ENCODE measurements around the gene FBXO5. TPM values are rescaled to one million over a fixed set of nuclear protein-coding genes. Genes with fewer than 3 reads are reported as not detected.
A peak's percentile ranks its signal among the peaks of the same experiment; 100 is the strongest.

The FBXO5 gene
- total RNA-seq, 1 experiment from 2014 or later: 87.5 TPM

GRCh38 chr6:152954443-152954842 lies 28.4 kb downstream of the FBXO5 start:
- DNase-seq (ENCODE audit: low read depth in 1 of 2, low spot score in 2 of 2): no peak
- Histone ChIP-seq H3K4me1 (replicated peaks) (peaks cover 45% of the 10 kb centered on the region), H3K36me3 (no peaks in the 10 kb centered on the region), H3K27me3 (replicated peaks) (no peaks in the 10 kb centered on the region), H3K9me3 (replicated peaks) (peaks cover 6% of the 10 kb centered on the region), H3K27ac (no peak overlapping the region), H3K4me3 (no peak overlapping the region)

GRCh38 chr6:152952866-152953509 lies 29.9 kb downstream of the FBXO5 start:
- DNase-seq (ENCODE audit: low read depth in 1 of 2, low spot score in 2 of 2): peak in 1 of 2 experiments; percentile 43
- no peak overlapping the region for H3K27ac ChIP-seq
- no peaks in the 10 kb centered on the region for H3K27me3 ChIP-seq (replicated peaks)
- H3K4me1 ChIP-seq (replicated peaks): peaks cover 35% of the 10 kb centered on the region
- H3K4me3 ChIP-seq: no peak overlapping the region
- no peaks in the 10 kb centered on the region for H3K36me3 ChIP-seq
- H3K9me3 ChIP-seq (replicated peaks): peaks cover 6% of the 10 kb centered on the region

- Histone ChIP-seq H3K27ac (no peak overlapping the region), H3K36me3 (no peaks in the 10 kb centered on the region), H3K9me3 (replicated peaks) (peaks cover 6% of the 10 kb centered on the region), H3K4me1 (replicated peaks) (peaks cover 28% of the 10 kb centered on the region), H3K4me3 (no peak overlapping the region), H3K27me3 (replicated peaks) (no peaks in the 10 kb centered on the region)
- DNase-seq (ENCODE audit: low read depth in 1 of 2, low spot score in 2 of 2): peak in 1 of 2 experiments; percentile 36
These were observed 30.8 kb downstream of the FBXO5 start for GRCh38 chr6:152952045-152952444.

- no peaks in the 10 kb centered on the region for H3K27me3 ChIP-seq (replicated peaks)
- H3K36me3 ChIP-seq: no peaks in the 10 kb centered on the region
- no peaks in the 10 kb centered on the region for H3K9me3 ChIP-seq (replicated peaks)
- no peak overlapping the region for H3K4me3 ChIP-seq
- DNase-seq (ENCODE audit: low read depth in 1 of 2, low spot score in 2 of 2): no peak
- no peak overlapping the region for H3K27ac ChIP-seq
- peaks cover 15% of the 10 kb centered on the region for H3K4me1 ChIP-seq (replicated peaks)
These were observed 32.6 kb downstream of the FBXO5 start for GRCh38 chr6:152950240-152950639.

GRCh38 chr6:152948150-152948768 lies 34.6 kb downstream of the FBXO5 start:
- Histone ChIP-seq H3K4me1 (replicated peaks) (peaks cover 15% of the 10 kb centered on the region), H3K9me3 (replicated peaks) (no peaks in the 10 kb centered on the region), H3K36me3 (no peaks in the 10 kb centered on the region), H3K4me3 (no peak overlapping the region), H3K27me3 (replicated peaks) (no peaks in the 10 kb centered on the region), H3K27ac (no peak overlapping the region)
- peak in 1 of 2 experiments; percentile 43 for DNase-seq (ENCODE audit: low read depth in 1 of 2, low spot score in 2 of 2)

- no peaks in the 10 kb centered on the region for H3K27me3 ChIP-seq (replicated peaks)
- H3K4me3 ChIP-seq: no peak overlapping the region
- H3K36me3 ChIP-seq: no peaks in the 10 kb centered on the region
- peaks cover 4% of the 10 kb centered on the region for H3K4me1 ChIP-seq (replicated peaks)
- H3K9me3 ChIP-seq (replicated peaks): no peaks in the 10 kb centered on the region
- no peak for DNase-seq (ENCODE audit: low read depth in 1 of 2, low spot score in 2 of 2)
- H3K27ac ChIP-seq: no peak overlapping the region
These were observed 35.8 kb downstream of the FBXO5 start for GRCh38 chr6:152946995-152947394.

- Histone ChIP-seq H3K27me3 (replicated peaks) (no peaks in the 10 kb centered on the region), H3K4me1 (replicated peaks) (no peaks in the 10 kb centered on the region), H3K27ac (no peak overlapping the region), H3K9me3 (replicated peaks) (no peaks in the 10 kb centered on the region), H3K36me3 (no peaks in the 10 kb centered on the region), H3K4me3 (no peak overlapping the region)
- no peak for DNase-seq (ENCODE audit: low read depth in 1 of 2, low spot score in 2 of 2)
These were observed 36.4 kb downstream of the FBXO5 start for GRCh38 chr6:152946484-152946883.

GRCh38 chr6:152943260-152943897 lies 39.5 kb downstream of the FBXO5 start:
- Histone ChIP-seq H3K36me3 (no peaks in the 10 kb centered on the region), H3K4me1 (replicated peaks) (no peaks in the 10 kb centered on the region), H3K4me3 (no peak overlapping the region), H3K27ac (no peak overlapping the region), H3K9me3 (replicated peaks) (no peaks in the 10 kb centered on the region), H3K27me3 (replicated peaks) (no peaks in the 10 kb centered on the region)
- no peak for DNase-seq (ENCODE audit: low read depth in 1 of 2, low spot score in 2 of 2)

- Histone ChIP-seq H3K27me3 (replicated peaks) (no peaks in the 10 kb centered on the region), H3K9me3 (replicated peaks) (no peaks in the 10 kb centered on the region), H3K4me3 (no peak overlapping the region), H3K27ac (no peak overlapping the region), H3K36me3 (no peaks in the 10 kb centered on the region), H3K4me1 (replicated peaks) (no peaks in the 10 kb centered on the region)
- no peak for DNase-seq (ENCODE audit: low read depth in 1 of 2, low spot score in 2 of 2)
These were observed 40.4 kb downstream of the FBXO5 start for GRCh38 chr6:152942319-152942869.

GRCh38 chr6:152941746-152942145 lies 41.1 kb downstream of the FBXO5 start:
- H3K27ac ChIP-seq: no peak overlapping the region
- H3K36me3 ChIP-seq: no peaks in the 10 kb centered on the region
- no peak for DNase-seq (ENCODE audit: low read depth in 1 of 2, low spot score in 2 of 2)
- no peak overlapping the region for H3K4me3 ChIP-seq
- H3K27me3 ChIP-seq (replicated peaks): no peaks in the 10 kb centered on the region
- H3K9me3 ChIP-seq (replicated peaks): no peaks in the 10 kb centered on the region
- H3K4me1 ChIP-seq (replicated peaks): no peaks in the 10 kb centered on the region

- H3K27me3 ChIP-seq (replicated peaks): peaks cover 9% of the 10 kb centered on the region
- no peak overlapping the region for H3K27ac ChIP-seq
- no peak for DNase-seq (ENCODE audit: low read depth in 1 of 2, low spot score in 2 of 2)
- H3K4me1 ChIP-seq (replicated peaks): no peaks in the 10 kb centered on the region
- H3K4me3 ChIP-seq: no peak overlapping the region
- no peaks in the 10 kb centered on the region for H3K36me3 ChIP-seq
- no peaks in the 10 kb centered on the region for H3K9me3 ChIP-seq (replicated peaks)
These were observed 50.0 kb downstream of the FBXO5 start for GRCh38 chr6:152932865-152933264.

GRCh38 chr6:152922706-152923105 lies 60.1 kb downstream of the FBXO5 start:
- Histone ChIP-seq H3K9me3 (replicated peaks) (no peaks in the 10 kb centered on the region), H3K4me1 (replicated peaks) (no peaks in the 10 kb centered on the region), H3K27me3 (replicated peaks) (peaks cover 4% of the 10 kb centered on the region), H3K36me3 (no peaks in the 10 kb centered on the region), H3K4me3 (no peak overlapping the region), H3K27ac (no peak overlapping the region)
- no peak for DNase-seq (ENCODE audit: low read depth in 1 of 2, low spot score in 2 of 2)

Data from SJSA1 (cell line).